Astrocyte of the cerebellum (primary cell): ENCODE measurements around the gene TADA3.
A peak's percentile ranks its signal among the peaks of the same experiment; 100 is the strongest.

Experiments used
- DNase-seq: peaks from one replicate; pipeline ENCODE4 v3.0.0-alpha.2; 2011; ENCODE audit warnings: low read depth
- H3K4me3 ChIP-seq: 2 replicates; pipeline ENCODE4 v1.5.1; 2011; ENCODE audit warnings: mild to moderate bottlenecking, low read depth, low read length, moderate library complexity
- CTCF ChIP-seq: IDR thresholded peaks from 2 replicates; pipeline ENCODE4 v1.5.1; 2012; ENCODE audit warnings: low read length, low read depth, moderate library complexity, mild to moderate bottlenecking; ENCODE audit errors: missing control alignments
- in situ Hi-C: cut with HindIII; loops from 2 replicates; pipeline ENCODE4 v1.10.0; 2017; ENCODE audit warnings: low sequenced_read_pairs

Gene TADA3

GRCh38 chr3:9746330-9746729 lies 45.9 kb downstream of the TADA3 start:
- peak; percentile 89 for DNase-seq
- in situ Hi-C loops, result no loop called here
- no peak overlapping the region for H3K4me3 ChIP-seq
- TF ChIP-seq CTCF, result no peak

GRCh38 chr3:9745521-9745920 lies 46.8 kb downstream of the TADA3 start:
- in situ Hi-C loops, result no loop called here
- TF ChIP-seq CTCF, result no peak
- no peak overlapping the region for H3K4me3 ChIP-seq
- no peak for DNase-seq

GRCh38 chr3:9744162-9744561 lies 48.1 kb downstream of the TADA3 start:
- no peak for TF ChIP-seq CTCF
- H3K4me3 ChIP-seq, result no peak overlapping the region
- DNase-seq, result no peak
- in situ Hi-C loops, result no loop called here

GRCh38 chr3:9743548-9743947 lies 48.7 kb downstream of the TADA3 start:
- no peak for TF ChIP-seq CTCF
- DNase-seq, result no peak
- in situ Hi-C loops, result no loop called here
- H3K4me3 ChIP-seq, result no peak overlapping the region

GRCh38 chr3:9742560-9742959 lies 49.7 kb downstream of the TADA3 start:
- no peak for TF ChIP-seq CTCF
- in situ Hi-C loops, result no loop called here

GRCh38 chr3:9739181-9739580 lies 53.1 kb downstream of the TADA3 start:
- in situ Hi-C loops, result no loop called here
- TF ChIP-seq CTCF, result no peak
- no peak overlapping the region for H3K4me3 ChIP-seq
- no peak for DNase-seq

More at GRCh38 chr3:9742560-9742959, 49.7 kb downstream of the TADA3 start:
- no peak for DNase-seq
- H3K4me3 ChIP-seq, result no peak overlapping the region

GRCh38 chr3:9736831-9737230 lies 55.4 kb downstream of the TADA3 start:
- in situ Hi-C loops, result no loop called here
- no peak for TF ChIP-seq CTCF

More at GRCh38 chr3:9736831-9737230, 55.4 kb downstream of the TADA3 start:
- no peak overlapping the region for H3K4me3 ChIP-seq
- DNase-seq, result no peak
